Measurements from ENCODE around the gene PCK2. TPM values are rescaled to one million over a fixed set of nuclear protein-coding genes. Genes with fewer than 3 reads are reported as not detected.

PCK2 gene
- total and polyA plus RNA-seq, 2 of the 13 experiments (the other 11 are each of a cell fraction or from before 2014, with no cell fraction given) = 129 to 272 TPM

DNA sequence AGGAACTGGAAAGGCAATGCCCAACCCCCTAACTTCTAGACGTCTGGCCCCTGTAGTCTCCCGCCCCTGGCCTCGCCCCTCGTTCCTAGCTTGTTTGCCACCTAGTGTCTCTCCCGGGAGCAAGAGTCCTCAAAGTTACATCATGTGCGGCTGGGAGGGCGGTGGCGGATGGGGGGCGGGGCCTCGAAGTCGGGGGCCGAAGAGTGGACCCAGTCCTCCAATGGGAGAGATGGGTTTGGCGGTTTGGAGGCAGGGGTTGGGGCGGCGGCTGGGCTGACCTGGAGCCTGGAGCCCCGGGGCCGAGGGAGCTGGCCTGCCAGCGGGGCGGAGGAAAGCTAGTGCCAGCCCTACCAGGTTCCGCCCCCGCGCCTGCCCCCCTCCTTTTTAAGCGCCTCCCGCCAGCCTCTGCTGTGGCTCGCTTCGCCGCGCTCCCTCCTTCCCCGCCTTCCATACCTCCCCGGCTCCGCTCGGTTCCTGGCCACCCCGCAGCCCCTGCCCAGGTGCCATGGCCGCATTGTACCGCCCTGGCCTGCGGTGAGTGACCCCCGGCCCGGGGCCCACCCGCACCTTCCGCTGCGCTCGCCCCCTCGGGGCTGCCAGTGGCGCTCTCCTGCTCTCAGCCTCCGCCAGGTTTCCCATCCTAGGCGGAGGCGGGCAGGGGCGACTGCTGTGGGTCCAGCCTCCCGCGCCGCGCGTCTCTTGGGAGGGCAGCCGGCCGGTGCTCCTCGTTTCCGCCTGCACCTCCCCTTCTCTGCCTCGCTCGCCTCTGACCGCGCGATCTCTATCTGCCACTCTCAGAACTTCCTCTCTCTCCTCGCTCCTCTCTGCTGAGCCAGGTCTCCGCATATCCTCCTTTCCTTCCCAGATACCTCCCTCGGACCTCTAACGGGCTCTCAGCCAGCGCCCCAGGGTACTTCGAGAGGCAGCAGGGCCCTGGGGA, at the start of gene PCK2 (continued):
- TF ChIP-seq SRSF1 (optimal IDR thresholded peaks at IDR 0.05; ENCODE audit: low read depth, low read length) (peak; percentile 89), REPIN1 (CRISPR knock-in tag; IDR thresholded peaks at IDR 0.05; ENCODE audit: borderline replicate concordance, low read depth) (peak; percentile 99), ZSCAN29 (CRISPR knock-in tag; conservative IDR thresholded peaks at IDR 0.05) (no peak; the same call in 1 of the 2 replicates), ZNF839 (CRISPR knock-in tag; IDR thresholded peaks at IDR 0.05; ENCODE audit: borderline replicate concordance) (peak; percentile 75; the same call in 1 of the 2 replicates), EP300 (IDR thresholded peaks at IDR 0.05; ENCODE audit: low read depth in 2 of 2, low read length in 2 of 2) (peak; percentile 23 to 86; a peak in 3 of 4 replicates), EP300 (CRISPR knock-in tag; IDR thresholded peaks at IDR 0.05; ENCODE audit: borderline replicate concordance) (peak; percentile 73), JUNB (CRISPR knock-in tag; IDR thresholded peaks at IDR 0.05; ENCODE audit: borderline replicate concordance) (no peak), PHF20 (CRISPR knock-in tag; IDR thresholded peaks at IDR 0.05) (no peak), ZNF207 (IDR thresholded peaks at IDR 0.05; ENCODE audit: borderline replicate concordance) (no peak), SRY (CRISPR knock-in tag; IDR thresholded peaks at IDR 0.05) (no peak), TSC22D2 (CRISPR knock-in tag; IDR thresholded peaks at IDR 0.05; ENCODE audit: borderline replicate concordance) (peak; percentile 95), RORA (CRISPR knock-in tag; IDR thresholded peaks at IDR 0.05) (no peak), ZNF782 (CRISPR knock-in tag; IDR thresholded peaks at IDR 0.05; ENCODE audit: borderline replicate concordance) (peak; percentile 91; the same call in 1 of the 2 replicates), RBM22 (optimal IDR thresholded peaks at IDR 0.05; ENCODE audit: low read length) (peak; percentile 94), NR2F6 (IDR thresholded peaks at IDR 0.05) (peak; percentile 72), NR2F6 (CRISPR knock-in tag; IDR thresholded peaks at IDR 0.05) (peak; percentile 86)
- TF ChIP-seq, protein P1, sequence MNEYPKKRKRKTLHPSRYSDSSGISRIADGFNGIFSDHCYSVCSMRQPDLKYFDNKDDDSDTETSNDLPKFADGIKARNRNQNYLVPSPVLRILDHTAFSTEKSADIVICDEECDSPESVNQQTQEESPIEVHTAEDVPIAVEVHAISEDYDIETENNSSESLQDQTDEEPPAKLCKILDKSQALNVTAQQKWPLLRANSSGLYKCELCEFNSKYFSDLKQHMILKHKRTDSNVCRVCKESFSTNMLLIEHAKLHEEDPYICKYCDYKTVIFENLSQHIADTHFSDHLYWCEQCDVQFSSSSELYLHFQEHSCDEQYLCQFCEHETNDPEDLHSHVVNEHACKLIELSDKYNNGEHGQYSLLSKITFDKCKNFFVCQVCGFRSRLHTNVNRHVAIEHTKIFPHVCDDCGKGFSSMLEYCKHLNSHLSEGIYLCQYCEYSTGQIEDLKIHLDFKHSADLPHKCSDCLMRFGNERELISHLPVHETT (CRISPR knock-in tag; conservative IDR thresholded peaks at IDR 0.05) = peak; percentile 84
- TF ChIP-seq, protein P2, sequence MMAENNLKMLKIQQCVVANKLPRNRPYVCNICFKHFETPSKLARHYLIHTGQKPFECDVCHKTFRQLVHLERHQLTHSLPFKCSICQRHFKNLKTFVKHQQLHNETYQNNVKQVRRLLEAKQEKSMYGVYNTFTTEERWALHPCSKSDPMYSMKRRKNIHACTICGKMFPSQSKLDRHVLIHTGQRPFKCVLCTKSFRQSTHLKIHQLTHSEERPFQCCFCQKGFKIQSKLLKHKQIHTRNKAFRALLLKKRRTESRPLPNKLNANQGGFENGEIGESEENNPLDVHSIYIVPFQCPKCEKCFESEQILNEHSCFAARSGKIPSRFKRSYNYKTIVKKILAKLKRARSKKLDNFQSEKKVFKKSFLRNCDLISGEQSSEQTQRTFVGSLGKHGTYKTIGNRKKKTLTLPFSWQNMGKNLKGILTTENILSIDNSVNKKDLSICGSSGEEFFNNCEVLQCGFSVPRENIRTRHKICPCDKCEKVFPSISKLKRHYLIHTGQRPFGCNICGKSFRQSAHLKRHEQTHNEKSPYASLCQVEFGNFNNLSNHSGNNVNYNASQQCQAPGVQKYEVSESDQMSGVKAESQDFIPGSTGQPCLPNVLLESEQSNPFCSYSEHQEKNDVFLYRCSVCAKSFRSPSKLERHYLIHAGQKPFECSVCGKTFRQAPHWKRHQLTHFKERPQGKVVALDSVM (CRISPR knock-in tag; IDR thresholded peaks at IDR 0.05) = no peak
- TF ChIP-seq, protein P3, sequence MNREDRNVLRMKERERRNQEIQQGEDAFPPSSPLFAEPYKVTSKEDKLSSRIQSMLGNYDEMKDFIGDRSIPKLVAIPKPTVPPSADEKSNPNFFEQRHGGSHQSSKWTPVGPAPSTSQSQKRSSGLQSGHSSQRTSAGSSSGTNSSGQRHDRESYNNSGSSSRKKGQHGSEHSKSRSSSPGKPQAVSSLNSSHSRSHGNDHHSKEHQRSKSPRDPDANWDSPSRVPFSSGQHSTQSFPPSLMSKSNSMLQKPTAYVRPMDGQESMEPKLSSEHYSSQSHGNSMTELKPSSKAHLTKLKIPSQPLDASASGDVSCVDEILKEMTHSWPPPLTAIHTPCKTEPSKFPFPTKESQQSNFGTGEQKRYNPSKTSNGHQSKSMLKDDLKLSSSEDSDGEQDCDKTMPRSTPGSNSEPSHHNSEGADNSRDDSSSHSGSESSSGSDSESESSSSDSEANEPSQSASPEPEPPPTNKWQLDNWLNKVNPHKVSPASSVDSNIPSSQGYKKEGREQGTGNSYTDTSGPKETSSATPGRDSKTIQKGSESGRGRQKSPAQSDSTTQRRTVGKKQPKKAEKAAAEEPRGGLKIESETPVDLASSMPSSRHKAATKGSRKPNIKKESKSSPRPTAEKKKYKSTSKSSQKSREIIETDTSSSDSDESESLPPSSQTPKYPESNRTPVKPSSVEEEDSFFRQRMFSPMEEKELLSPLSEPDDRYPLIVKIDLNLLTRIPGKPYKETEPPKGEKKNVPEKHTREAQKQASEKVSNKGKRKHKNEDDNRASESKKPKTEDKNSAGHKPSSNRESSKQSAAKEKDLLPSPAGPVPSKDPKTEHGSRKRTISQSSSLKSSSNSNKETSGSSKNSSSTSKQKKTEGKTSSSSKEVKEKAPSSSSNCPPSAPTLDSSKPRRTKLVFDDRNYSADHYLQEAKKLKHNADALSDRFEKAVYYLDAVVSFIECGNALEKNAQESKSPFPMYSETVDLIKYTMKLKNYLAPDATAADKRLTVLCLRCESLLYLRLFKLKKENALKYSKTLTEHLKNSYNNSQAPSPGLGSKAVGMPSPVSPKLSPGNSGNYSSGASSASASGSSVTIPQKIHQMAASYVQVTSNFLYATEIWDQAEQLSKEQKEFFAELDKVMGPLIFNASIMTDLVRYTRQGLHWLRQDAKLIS (CRISPR knock-in tag; IDR thresholded peaks at IDR 0.05) = peak; percentile 99
- TF ChIP-seq, protein P4, sequence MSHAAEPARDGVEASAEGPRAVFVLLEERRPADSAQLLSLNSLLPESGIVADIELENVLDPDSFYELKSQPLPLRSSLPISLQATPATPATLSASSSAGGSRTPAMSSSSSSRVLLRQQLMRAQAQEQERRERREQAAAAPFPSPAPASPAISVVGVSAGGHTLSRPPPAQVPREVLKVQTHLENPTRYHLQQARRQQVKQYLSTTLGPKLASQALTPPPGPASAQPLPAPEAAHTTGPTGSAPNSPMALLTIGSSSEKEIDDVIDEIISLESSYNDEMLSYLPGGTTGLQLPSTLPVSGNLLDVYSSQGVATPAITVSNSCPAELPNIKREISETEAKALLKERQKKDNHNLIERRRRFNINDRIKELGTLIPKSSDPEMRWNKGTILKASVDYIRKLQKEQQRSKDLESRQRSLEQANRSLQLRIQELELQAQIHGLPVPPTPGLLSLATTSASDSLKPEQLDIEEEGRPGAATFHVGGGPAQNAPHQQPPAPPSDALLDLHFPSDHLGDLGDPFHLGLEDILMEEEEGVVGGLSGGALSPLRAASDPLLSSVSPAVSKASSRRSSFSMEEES (CRISPR knock-in tag; IDR thresholded peaks at IDR 0.05) = peak; percentile 79
